ENCODE measurements around the gene SCN1B. TPM values are rescaled to one million over a fixed set of nuclear protein-coding genes. Genes with fewer than 3 reads are reported as not detected.
A peak's percentile ranks its signal among the peaks of the same experiment; 100 is the strongest.

SCN1B gene
- total and polyA plus RNA-seq, 2 of the 13 experiments (the other 11 are each of a cell fraction or from before 2014, with no cell fraction given): 2.7 to 20.1 TPM

DNA sequence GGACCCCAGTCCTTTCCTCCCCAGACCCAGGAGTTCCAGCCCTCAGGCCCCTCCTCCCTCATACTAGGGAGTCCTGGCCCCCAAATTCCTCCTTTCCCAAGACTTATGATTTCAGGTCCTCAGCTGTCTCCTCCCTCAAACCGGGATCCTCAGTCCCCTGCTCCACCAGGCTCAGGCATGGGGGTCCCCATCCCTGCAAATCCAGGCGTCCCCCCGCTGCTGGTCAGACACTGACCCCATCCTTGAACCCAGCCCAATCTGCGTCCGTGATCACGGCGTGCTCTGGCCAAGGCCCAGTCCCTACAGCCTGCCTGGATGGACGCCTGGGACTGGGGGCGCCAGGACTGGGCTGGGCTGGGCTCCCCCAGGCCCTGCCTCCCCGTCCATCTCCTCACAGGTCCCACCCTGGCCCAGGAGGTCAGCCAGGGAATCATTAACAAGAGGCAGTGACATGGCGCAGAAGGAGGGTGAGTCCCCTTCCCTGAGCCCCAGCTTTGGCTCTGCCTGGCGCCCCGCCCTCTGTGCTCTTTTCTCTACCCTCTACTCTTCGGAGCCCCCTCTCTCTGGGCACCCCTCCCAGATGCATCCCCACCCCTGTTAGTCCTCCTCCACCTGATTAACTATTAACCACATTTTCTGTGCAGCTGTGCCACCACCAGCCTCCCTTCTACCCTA, 11.9 kb downstream of the SCN1B start (continued):
- TF ChIP-seq KDM3A (CRISPR knock-in tag; IDR thresholded peaks at IDR 0.05; ENCODE audit: low read depth) (peak; percentile 68; the same call in 1 of the 2 replicates), ZC3H13 (CRISPR knock-in tag; IDR thresholded peaks at IDR 0.05) (peak; percentile 63; the same call in 1 of the 2 replicates), ZNF34 (CRISPR knock-in tag; IDR thresholded peaks at IDR 0.05; ENCODE audit: borderline replicate concordance) (no peak), HDAC1 (CRISPR knock-in tag; IDR thresholded peaks at IDR 0.05) (peak; percentile 28; the same call in 1 of the 2 replicates), HDAC2 (CRISPR knock-in tag; IDR thresholded peaks at IDR 0.05) (peak; percentile 53; the same call in 1 of the 2 replicates), DMTF1 (CRISPR knock-in tag; IDR thresholded peaks at IDR 0.05) (no peak), ZNF335 (CRISPR knock-in tag; IDR thresholded peaks at IDR 0.05) (no peak), ONECUT2 (CRISPR knock-in tag; IDR thresholded peaks at IDR 0.05) (0 out of 2 replicates have a peak, but pooled peaks have one; percentile 33), E2F2 (CRISPR knock-in tag; IDR thresholded peaks at IDR 0.05; ENCODE audit: borderline replicate concordance) (no peak; the same call in 1 of the 2 replicates), CTCF (CRISPR knock-in tag; IDR thresholded peaks at IDR 0.05) (no peak), ZNF24 (IDR thresholded peaks at IDR 0.05) (no peak), POGZ (CRISPR knock-in tag; IDR thresholded peaks at IDR 0.05) (no peak), ZNF598 (CRISPR knock-in tag; IDR thresholded peaks at IDR 0.05; ENCODE audit: borderline replicate concordance) (no peak), ZNF83 (CRISPR knock-in tag; IDR thresholded peaks at IDR 0.05; ENCODE audit: borderline replicate concordance) (no peak), KLF6 (CRISPR knock-in tag; IDR thresholded peaks at IDR 0.05) (peak; percentile 46), ZNF33B (CRISPR knock-in tag; IDR thresholded peaks at IDR 0.05) (no peak), HDAC6 (IDR thresholded peaks at IDR 0.05; ENCODE audit: low read depth, low read length) (no peak), CSRNP2 (CRISPR knock-in tag; conservative IDR thresholded peaks at IDR 0.05; ENCODE audit: low read depth) (no peak), ZNF777 (CRISPR knock-in tag; IDR thresholded peaks at IDR 0.05) (no peak), ERF (CRISPR knock-in tag; IDR thresholded peaks at IDR 0.05) (peak; percentile 49; the same call in 1 of the 2 replicates)
- TF ChIP-seq, protein P1, sequence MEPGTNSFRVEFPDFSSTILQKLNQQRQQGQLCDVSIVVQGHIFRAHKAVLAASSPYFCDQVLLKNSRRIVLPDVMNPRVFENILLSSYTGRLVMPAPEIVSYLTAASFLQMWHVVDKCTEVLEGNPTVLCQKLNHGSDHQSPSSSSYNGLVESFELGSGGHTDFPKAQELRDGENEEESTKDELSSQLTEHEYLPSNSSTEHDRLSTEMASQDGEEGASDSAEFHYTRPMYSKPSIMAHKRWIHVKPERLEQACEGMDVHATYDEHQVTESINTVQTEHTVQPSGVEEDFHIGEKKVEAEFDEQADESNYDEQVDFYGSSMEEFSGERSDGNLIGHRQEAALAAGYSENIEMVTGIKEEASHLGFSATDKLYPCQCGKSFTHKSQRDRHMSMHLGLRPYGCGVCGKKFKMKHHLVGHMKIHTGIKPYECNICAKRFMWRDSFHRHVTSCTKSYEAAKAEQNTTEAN (CRISPR knock-in tag; conservative IDR thresholded peaks at IDR 0.05): no peak
- TF ChIP-seq, protein P2, sequence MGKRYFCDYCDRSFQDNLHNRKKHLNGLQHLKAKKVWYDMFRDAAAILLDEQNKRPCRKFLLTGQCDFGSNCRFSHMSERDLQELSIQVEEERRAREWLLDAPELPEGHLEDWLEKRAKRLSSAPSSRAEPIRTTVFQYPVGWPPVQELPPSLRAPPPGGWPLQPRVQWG (CRISPR knock-in tag; IDR thresholded peaks at IDR 0.05; ENCODE audit: borderline replicate concordance, low read depth): no peak
